ENCODE data around the gene C11orf52.

The C11orf52 gene

GRCh38 chr11:111976119-111976766, 57.5 kb downstream of the C11orf52 start:
- DNase-seq: no peak
